Large intestine (tissue), 3 donors: ENCODE data around the gene SEPTIN5. TPM values are rescaled to one million over a fixed set of nuclear protein-coding genes. Genes with fewer than 3 reads are reported as not detected.

Experiments used
- DNase-seq, 2 donors: peaks; one replicate each; pipeline versions ENCODE4 v3.0.0 to v3.0.0-alpha.2; 2013
- H3K27ac ChIP-seq: one replicate; pipeline ENCODE4 v1.5.1; 2013; ENCODE audit warnings: low read length
- H3K27me3 ChIP-seq: 2 replicates; pipeline ENCODE4 v1.6.1; 2013; ENCODE audit warnings: low read length; ENCODE audit not compliant: control insufficient read depth, insufficient read depth
- H3K36me3 ChIP-seq: 2 replicates; pipeline ENCODE4 v1.6.1; 2013; ENCODE audit warnings: low read length; ENCODE audit not compliant: control insufficient read depth, insufficient read depth
- H3K4me1 ChIP-seq: one replicate; pipeline ENCODE4 v1.6.1; 2013; ENCODE audit warnings: low read length; ENCODE audit not compliant: control insufficient read depth, insufficient read depth
- H3K4me3 ChIP-seq: one replicate; pipeline ENCODE4 v1.5.1; 2013; ENCODE audit warnings: low read length
- H3K9me3 ChIP-seq: one replicate; pipeline ENCODE4 v1.6.1; 2013; ENCODE audit warnings: mild to moderate bottlenecking, low read depth, low read length, moderate library complexity; ENCODE audit not compliant: control insufficient read depth
- WGBS: methylation state at CpG from one replicate; pipeline ENCODE4 v1.1.5; 2013; ENCODE audit warnings: low lambda C conversion rate; ENCODE audit not compliant: insufficient coverage; 5-methylcytosine and 5-hydroxymethylcytosine counted together
- polyA plus RNA-seq: library from polyadenylated mRNA; unstranded; fragments of 120-200 nt; gene quantifications from one replicate; pipeline ENCODE4 v1.2.1, GENCODE V29; 2013

The SEPTIN5 gene
- polyA plus RNA-seq, 1 donor: 24.9 TPM

DNA sequence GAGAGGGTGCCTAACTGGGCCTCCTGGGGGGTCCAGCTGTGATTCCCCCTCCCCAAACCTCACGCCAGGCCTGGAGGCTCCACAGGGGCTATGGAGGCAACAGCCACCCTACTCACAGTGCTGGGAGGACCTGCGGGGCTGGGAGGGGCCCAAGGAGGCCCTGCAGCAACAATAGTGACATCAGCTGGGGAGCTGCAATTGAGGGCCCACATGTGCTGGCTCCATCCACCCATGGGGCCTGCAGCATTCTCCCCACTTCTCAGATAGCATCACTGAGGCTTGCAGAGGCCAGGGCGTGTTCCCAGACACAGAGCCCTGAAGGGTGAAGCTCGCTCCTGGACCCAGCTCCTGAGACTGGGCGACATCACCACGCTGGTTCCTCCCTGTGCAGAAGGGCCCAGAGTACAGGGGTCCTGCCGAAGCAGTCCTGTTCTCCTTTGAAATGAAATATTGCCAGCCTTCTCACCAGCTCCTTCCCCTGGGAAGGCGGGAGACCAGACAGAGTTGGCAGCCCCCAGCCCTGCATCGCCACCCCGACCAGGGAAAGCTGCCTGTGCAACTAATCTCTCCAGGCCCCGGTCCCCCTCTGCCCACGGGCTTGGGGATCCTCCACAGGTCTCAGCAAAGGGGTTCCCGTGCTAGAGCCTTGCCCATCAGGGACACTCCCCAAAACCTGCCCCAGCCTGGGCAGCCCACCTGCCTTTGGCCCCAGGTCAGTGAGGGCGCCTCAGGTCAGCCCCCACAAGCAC is 37.4 kb downstream of the SEPTIN5 start:
- no peaks in the 10 kb centered on the region for H3K9me3 ChIP-seq
- no peaks in the 10 kb centered on the region for H3K36me3 ChIP-seq
- no peak overlapping the region for H3K27ac ChIP-seq
- DNase-seq: no peak
- H3K4me3 ChIP-seq: no peak overlapping the region
- no CpG with 5 or more reads among the region's 14 CpGs for WGBS
- peaks cover 79% of the 10 kb centered on the region for H3K27me3 ChIP-seq
- H3K4me1 ChIP-seq: no peaks in the 10 kb centered on the region

DNA sequence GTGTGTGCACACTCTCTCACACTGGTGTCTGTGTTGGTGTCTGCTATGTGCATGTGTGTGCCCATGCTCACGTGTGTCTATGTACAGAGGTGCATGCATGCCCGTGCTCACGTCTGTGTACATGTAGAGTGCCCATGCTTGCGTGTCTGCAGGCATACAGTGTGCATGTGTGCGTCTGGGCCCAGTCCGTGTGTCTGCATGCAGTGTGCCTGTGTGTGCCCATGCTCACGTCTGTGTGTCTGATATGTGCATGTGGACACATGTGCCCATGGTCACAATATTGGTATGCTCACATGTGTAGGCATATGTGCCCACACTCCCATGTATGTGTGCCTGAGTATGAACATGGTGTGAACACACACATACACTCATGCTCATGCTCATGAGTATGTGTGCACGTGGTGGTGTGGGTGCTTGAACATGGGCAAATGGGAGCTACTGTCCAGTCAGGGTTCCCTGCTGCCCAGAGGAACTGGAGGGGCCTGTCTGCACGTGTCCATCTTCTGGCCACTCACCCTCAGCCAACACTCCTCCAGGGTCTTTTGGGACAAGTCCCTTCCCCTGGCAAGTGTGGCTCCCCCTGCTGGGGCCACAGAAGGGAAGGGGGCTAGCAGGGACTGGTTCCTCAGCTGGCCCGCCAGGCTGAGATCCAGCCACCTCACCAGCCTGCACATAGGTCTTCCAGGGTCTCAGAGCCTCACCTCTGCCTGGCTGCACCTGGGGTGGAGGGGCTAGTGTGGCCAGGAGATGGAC is 39.0 kb downstream of the SEPTIN5 start:
- no peaks in the 10 kb centered on the region for H3K9me3 ChIP-seq
- WGBS: no CpG with 5 or more reads among the region's 10 CpGs
- peaks cover 4% of the 10 kb centered on the region for H3K4me1 ChIP-seq
- H3K4me3 ChIP-seq: no peak overlapping the region
- DNase-seq: no peak
- H3K27me3 ChIP-seq: peaks cover 94% of the 10 kb centered on the region
- no peaks in the 10 kb centered on the region for H3K36me3 ChIP-seq
- H3K27ac ChIP-seq: no peak overlapping the region

DNA sequence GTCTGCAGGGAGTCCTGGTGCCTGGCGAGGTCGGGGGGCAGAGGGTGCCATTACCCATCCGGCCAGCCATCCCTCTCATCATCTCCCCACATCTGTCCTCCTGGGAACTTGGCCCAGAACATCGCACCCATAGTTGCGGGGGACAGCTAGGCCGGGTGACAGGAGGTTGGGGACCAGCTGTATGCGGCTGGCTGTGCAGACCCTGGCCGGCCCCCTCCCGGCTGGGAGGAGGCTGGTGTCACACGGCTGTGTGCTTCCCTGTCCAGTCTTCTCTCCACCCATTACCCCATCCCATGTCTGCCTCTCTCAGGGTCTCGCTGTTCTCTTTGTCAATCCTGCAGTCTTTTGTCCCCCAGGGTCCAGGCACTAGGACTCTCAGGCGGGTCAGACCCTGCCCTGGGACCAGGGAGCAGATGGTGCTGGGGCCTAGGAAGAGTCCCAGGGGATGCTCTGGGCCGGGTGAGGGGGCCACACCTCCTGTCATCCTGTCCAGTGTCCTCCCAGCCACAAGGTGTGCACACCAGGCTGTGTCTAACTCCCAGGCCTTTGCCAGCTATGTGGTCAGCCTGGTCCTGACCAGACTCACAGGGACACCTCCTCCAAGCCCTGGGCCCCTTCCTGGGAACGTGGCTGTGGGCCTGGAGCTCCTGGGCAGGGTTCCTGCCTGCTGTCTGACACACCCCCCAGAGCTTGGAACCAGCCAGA is 39.8 kb downstream of the SEPTIN5 start:
- H3K36me3 ChIP-seq: no peaks in the 10 kb centered on the region
- no CpG with 5 or more reads among the region's 14 CpGs for WGBS

DNA sequence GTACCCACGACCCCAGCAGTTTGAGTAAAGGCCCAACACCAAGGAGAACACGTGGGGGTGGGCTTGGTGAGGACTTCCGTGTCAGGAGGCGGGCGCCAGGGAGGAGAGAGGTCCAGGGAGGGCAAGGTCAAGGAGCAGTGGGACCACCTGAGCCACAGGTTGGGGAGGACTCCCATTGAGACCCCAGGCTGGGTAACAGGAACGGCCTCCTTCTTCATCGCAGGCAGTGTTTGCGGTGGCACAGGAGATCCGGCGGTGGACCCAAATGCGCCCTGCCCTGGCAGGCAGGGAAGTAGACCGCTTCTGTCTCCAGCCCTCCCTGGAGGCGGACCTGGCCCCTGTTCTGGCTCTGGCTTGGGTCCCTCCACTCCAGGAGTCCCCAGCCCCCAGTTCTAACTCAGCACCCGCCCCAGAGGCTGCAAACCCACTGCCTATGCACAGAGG is 40.4 kb downstream of the SEPTIN5 start:
- peaks cover 6% of the 10 kb centered on the region for H3K9me3 ChIP-seq
- no peak overlapping the region for H3K27ac ChIP-seq
- WGBS: no CpG with 5 or more reads among the region's 14 CpGs
- no peaks in the 10 kb centered on the region for H3K36me3 ChIP-seq
- no peak overlapping the region for H3K4me3 ChIP-seq
- DNase-seq: no peak
- peaks cover 97% of the 10 kb centered on the region for H3K27me3 ChIP-seq
- H3K4me1 ChIP-seq: peaks cover 4% of the 10 kb centered on the region

More for the DNA sequence above, 39.8 kb downstream of the SEPTIN5 start:
- DNase-seq: no peak
- H3K4me3 ChIP-seq: no peak overlapping the region
- peaks cover 4% of the 10 kb centered on the region for H3K4me1 ChIP-seq
- peaks cover 5% of the 10 kb centered on the region for H3K9me3 ChIP-seq
- H3K27ac ChIP-seq: no peak overlapping the region
- peaks cover 96% of the 10 kb centered on the region for H3K27me3 ChIP-seq

DNA sequence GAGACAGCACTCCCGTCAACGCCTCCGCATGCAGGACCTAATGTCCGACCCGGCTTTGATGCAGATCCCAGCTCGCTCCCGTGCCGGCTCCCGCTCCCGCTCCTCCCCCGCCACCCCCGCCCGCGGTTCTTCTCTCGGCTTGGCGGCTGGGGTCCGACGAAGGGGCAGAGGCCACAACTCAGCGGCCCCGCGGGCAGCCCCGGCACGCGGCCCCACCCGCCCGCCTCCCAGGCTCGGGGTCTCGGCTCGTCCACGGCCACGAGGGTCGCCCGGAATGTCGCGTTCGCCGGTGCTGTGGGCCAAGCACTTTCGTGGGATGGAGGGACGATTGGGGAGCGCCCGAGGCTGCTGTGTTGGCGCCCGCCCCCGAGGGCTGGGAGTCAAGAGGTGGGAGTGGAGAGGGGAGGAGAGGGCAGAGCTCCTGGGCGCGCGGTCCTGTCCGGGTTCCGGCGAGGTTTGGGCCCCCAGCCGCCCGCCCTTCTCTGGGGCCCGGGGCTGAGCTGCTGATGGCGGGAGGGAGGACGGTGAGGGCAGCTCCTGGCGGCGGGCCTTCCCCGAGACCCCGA is 40.9 kb downstream of the SEPTIN5 start:
- no CpG with 5 or more reads among the region's 59 CpGs for WGBS
- no peaks in the 10 kb centered on the region for H3K36me3 ChIP-seq
- DNase-seq: no peak
- peaks cover 4% of the 10 kb centered on the region for H3K4me1 ChIP-seq
- peaks cover 6% of the 10 kb centered on the region for H3K9me3 ChIP-seq
- peaks cover 97% of the 10 kb centered on the region for H3K27me3 ChIP-seq
- H3K4me3 ChIP-seq: no peak overlapping the region
- no peak overlapping the region for H3K27ac ChIP-seq

DNA sequence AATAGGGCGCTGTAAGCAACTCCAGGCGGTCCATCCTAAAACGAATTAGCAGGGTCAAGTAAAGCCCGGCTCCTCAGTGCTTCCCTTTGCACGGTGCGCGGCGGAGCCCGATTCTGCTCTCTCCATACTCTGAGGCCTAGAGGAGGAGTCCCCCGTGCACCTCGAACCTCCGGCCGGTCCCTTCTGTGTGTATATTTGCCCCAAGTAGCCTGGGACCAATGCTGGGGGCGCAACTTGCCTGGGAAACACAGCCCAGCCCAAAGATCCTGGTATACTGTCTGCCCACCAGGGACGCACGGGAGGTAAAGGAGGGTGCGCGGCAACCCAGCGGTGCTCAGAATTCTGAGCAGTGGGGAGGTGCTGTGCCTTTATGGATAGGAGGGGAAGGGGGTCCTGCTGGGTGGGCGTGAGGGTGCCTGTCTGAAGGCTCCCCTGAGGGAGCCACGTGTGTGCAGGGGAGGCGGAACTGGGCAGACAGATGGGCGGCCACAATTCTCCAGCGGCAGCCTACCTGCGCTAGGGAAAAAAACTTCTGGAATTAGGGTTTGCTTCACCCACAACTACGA is 41.5 kb downstream of the SEPTIN5 start:
- peaks cover 94% of the 10 kb centered on the region for H3K27me3 ChIP-seq
- no CpG with 5 or more reads among the region's 26 CpGs for WGBS
- H3K4me3 ChIP-seq: no peak overlapping the region

DNA sequence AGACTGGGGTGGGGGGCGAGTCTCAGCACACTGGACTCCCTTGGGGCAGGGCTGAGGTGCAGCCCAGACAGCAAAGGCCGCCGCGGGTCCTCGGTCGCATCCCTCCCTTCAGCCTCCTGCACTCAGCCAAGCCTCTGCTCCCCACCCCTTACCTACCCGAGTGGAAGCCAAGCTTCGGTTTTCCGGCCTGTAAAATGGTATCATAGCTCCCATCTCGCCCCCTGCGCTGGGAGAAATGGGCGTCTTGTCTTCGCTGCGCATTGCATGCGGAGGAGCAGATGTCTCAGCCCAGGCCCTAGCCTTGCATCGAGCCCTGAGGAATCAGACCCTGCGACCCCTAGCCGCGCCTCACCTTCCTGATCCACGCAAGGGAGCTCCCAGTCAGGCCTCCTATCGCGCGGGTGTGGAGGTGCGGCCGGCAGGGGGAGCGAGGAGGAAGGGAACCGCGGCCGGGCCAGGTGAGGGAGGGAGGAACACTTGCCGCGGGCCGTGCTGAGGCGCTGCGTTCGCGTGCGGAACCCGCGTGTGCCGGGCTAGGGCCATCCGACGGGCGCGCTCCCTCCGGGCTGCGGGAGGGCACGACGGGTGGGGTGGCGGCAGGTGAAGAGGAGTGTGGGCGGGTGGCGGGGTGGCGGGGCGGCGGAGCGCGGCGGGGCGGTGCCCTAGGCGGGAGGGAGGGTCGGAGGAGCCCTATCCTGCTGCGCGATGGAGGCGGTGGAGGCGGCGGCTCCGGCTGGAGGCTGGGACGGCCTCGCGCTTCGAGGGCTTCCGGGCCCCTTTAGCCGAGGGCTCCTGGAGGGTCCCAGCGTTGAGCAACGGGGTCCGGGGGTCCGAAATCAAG is 42.2 kb downstream of the SEPTIN5 start:
- no peak overlapping the region for H3K27ac ChIP-seq
- DNase-seq: peak; percentile 23 to 41
- H3K4me1 ChIP-seq: peaks cover 4% of the 10 kb centered on the region
- whole genome bisulfite sequencing: no CpG with 5 or more reads among the region's 76 CpGs
- H3K9me3 ChIP-seq: peaks cover 6% of the 10 kb centered on the region
- no peak overlapping the region for H3K4me3 ChIP-seq
- H3K27me3 ChIP-seq: peaks cover 91% of the 10 kb centered on the region
- no peaks in the 10 kb centered on the region for H3K36me3 ChIP-seq

More for the DNA sequence above, 41.5 kb downstream of the SEPTIN5 start:
- Histone ChIP-seq H3K36me3 (no peaks in the 10 kb centered on the region), H3K27ac (no peak overlapping the region), H3K9me3 (peaks cover 6% of the 10 kb centered on the region), H3K4me1 (peaks cover 4% of the 10 kb centered on the region)
- DNase-seq: no peak

DNA sequence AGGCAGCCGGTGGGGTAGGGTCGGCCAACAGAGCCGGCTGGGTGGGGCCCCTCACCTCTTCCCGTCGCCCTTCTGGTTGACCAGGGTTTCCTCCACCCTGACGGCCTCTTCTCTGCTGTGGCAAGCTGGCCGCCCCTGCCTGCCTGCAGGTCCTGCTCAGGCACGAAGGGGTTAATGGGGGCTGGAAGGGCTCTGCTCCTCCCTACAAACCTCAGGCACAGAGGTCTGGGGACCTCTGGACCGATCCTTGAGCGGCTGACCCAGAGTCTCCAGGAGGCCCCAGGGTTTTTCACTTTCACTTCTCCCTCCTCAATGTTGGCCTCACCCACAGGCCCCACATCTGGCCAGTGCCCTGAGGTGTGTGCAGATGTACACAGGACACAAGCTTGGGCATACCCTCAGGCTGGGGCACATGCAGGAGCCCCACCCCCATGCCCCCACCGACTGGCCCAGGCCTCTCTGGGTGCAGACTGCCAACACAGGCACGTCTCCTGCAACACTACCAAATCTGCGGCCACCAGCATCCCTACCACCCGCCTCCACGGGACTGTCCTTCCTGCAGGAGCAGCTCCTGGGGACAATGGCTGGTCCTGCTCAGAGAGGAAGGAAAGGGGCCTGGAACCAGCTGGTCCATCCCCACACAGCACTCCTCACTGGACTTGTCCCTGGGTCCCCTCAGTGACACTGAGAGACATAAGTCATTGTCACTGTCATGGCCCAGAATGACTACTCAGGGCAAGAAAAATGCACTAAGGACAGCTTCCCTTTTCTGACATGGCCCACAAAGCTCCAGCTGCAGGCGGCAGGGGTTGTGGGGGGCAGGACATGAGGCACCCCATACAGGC is 43.1 kb downstream of the SEPTIN5 start:
- Histone ChIP-seq H3K27ac (no peak overlapping the region), H3K36me3 (no peaks in the 10 kb centered on the region), H3K9me3 (peaks cover 8% of the 10 kb centered on the region), H3K4me1 (peaks cover 6% of the 10 kb centered on the region), H3K27me3 (peaks cover 91% of the 10 kb centered on the region), H3K4me3 (no peak overlapping the region)
- DNase-seq: peak in 1 of 2 donors; percentile 32
- no CpG with 5 or more reads among the region's 16 CpGs for whole genome bisulfite sequencing
